Endothelial cell of umbilical vein (primary cell): ENCODE data around the gene MTCH1. TPM values are rescaled to one million over a fixed set of nuclear protein-coding genes. Genes with fewer than 3 reads are reported as not detected.

Source experiments
- BruUV-seq: library from RNA; stranded (reverse); fragments of 400-500 nt; replicated peaks from 2 replicates; lab custom pipeline; 2021; lab: Mats Ljungman, UMichigan
- CTCF ChIA-PET: fragments of 300-600, 350-600 bp; sonication (Branson Sonifier 250); formaldehyde crosslinking; loops from one replicate; lab custom pipeline; 2021; ENCODE audit warnings: antibody characterized with exemption, inconsistent platforms; lab: Charles Lee
- POLR2A ChIA-PET: fragments of 300-600, 350-600 bp; sonication (Branson Sonifier 250); formaldehyde crosslinking; loops from one replicate; lab custom pipeline; 2021; ENCODE audit warnings: antibody characterized with exemption, inconsistent platforms; lab: Charles Lee
- DNase-seq: peaks from one replicate; pipeline ENCODE4 v3.0.0-alpha.2; 2011; ENCODE audit warnings: low read depth, low spot score
- FAIRE-seq: peaks from 2 replicates; lab custom pipeline; 2011; peaks lifted over from hg19 to GRCh38; lab: Jason Lieb, UNC
- H2AFZ ChIP-seq: 2 replicates; pipeline ENCODE4 v1.6.0; 2012; ENCODE audit warnings: low read depth, low read length, control low read depth, inconsistent platforms
- H3K27ac ChIP-seq: 2 replicates; pipeline ENCODE4 v1.5.1; 2011; ENCODE audit warnings: low read depth, mild to moderate bottlenecking, control low read depth, low read length, moderate library complexity; ENCODE audit not compliant: insufficient read depth
- H3K27me3 ChIP-seq, 2 experiments: 2 replicates each; pipeline versions ENCODE4 v1.6.0 to v1.6.1; 2011; ENCODE audit warnings: low read length in 2 of 2, mixed read lengths in 1 of 2; ENCODE audit not compliant: control insufficient read depth in 2 of 2, insufficient read depth in 2 of 2
- H3K36me3 ChIP-seq, 2 experiments: 2 replicates in 1 of 2; 3 replicates in 1 of 2; pipeline ENCODE4 v1.5.1; 2011; ENCODE audit warnings: low read length in 2 of 2, mild to moderate bottlenecking in 1 of 2, moderate library complexity in 1 of 2; ENCODE audit not compliant: control insufficient read depth in 2 of 2, insufficient read depth in 2 of 2; ENCODE audit errors: extremely low read depth in 1 of 2
- H3K4me1 ChIP-seq: 3 replicates; pipeline ENCODE4 v1.5.1; 2011; ENCODE audit warnings: mild to moderate bottlenecking, low read length; ENCODE audit not compliant: control insufficient read depth, insufficient read depth; ENCODE audit errors: extremely low read depth
- H3K4me2 ChIP-seq: 2 replicates; pipeline ENCODE4 v1.6.1; 2011; ENCODE audit warnings: low read length, control low read depth, mixed read lengths; ENCODE audit not compliant: insufficient read depth
- H3K4me3 ChIP-seq, 3 experiments: fragments of 200-600 bp in 1 of 3; sonication (generic), shearing (Covaris generic) in 1 of 3; replicated peaks in 1 of 3; 2 replicates each; pipeline ENCODE4 v1.5.1; 2011 to 2016; ENCODE audit warnings: control low read depth in 3 of 3, low read length in 3 of 3, mild to moderate bottlenecking in 2 of 3, inconsistent platforms in 1 of 3, low read depth in 1 of 3, moderate library complexity in 1 of 3; ENCODE audit not compliant: insufficient read depth in 1 of 3
- H3K79me2 ChIP-seq: 2 replicates; pipeline ENCODE4 v1.6.0; 2012; ENCODE audit warnings: low read length, inconsistent platforms; ENCODE audit not compliant: control insufficient read depth, insufficient read depth
- H3K9ac ChIP-seq: replicated peaks from 2 replicates; pipeline ENCODE3; 2011; ENCODE audit warnings: low read length, control low read depth; ENCODE audit not compliant: insufficient read depth; ENCODE audit errors: extremely low read depth
- H3K9me1 ChIP-seq: replicated peaks from 3 replicates; pipeline ENCODE4 v1.6.0; 2011; ENCODE audit warnings: mild to moderate bottlenecking, low read length; ENCODE audit not compliant: control insufficient read depth, insufficient read depth; ENCODE audit errors: extremely low read depth
- H3K9me3 ChIP-seq: replicated peaks from 2 replicates; pipeline ENCODE4 v1.5.1; 2012; ENCODE audit warnings: low read length, inconsistent platforms; ENCODE audit not compliant: control insufficient read depth, insufficient read depth
- H4K20me1 ChIP-seq: replicated peaks from 2 replicates; pipeline ENCODE3; 2011; ENCODE audit warnings: mild to moderate bottlenecking, low read length; ENCODE audit not compliant: control insufficient read depth, insufficient read depth; ENCODE audit errors: extremely low read depth
- EZH2 ChIP-seq: IDR thresholded peaks from 2 replicates; pipeline ENCODE4 v1.6.1; 2012; ENCODE audit warnings: borderline replicate concordance, low read depth, mild to moderate bottlenecking, moderate library complexity, low read length, inconsistent platforms; ENCODE audit not compliant: severe bottlenecking
- FOS ChIP-seq: IDR thresholded peaks from 2 replicates; pipeline ENCODE4 v1.6.1; 2011; ENCODE audit warnings: mild to moderate bottlenecking, low read length, moderate library complexity, borderline replicate concordance; ENCODE audit not compliant: insufficient read depth
- GATA2 ChIP-seq: IDR thresholded peaks from 2 replicates; pipeline ENCODE4 v1.7.0; 2011; ENCODE audit warnings: low read depth, mild to moderate bottlenecking, moderate library complexity, mixed read lengths, low read length; ENCODE audit not compliant: insufficient read length, insufficient read depth
- JUN ChIP-seq: IDR thresholded peaks from 2 replicates; pipeline ENCODE4 v1.6.1; 2011; ENCODE audit warnings: borderline replicate concordance, low read depth; ENCODE audit not compliant: insufficient read length, insufficient read depth
- MYC ChIP-seq: IDR thresholded peaks from one replicate; pipeline ENCODE4 v1.6.1; 2011; ENCODE audit warnings: mild to moderate bottlenecking, low read depth, low read length
- POLR2A ChIP-seq: IDR thresholded peaks from 2 replicates; pipeline ENCODE4 v1.6.1; 2012; ENCODE audit warnings: low read depth, mild to moderate bottlenecking, control low read depth, low read length
- POLR2AphosphoS5 ChIP-seq: IDR thresholded peaks from 2 replicates; pipeline ENCODE4 v1.6.1; 2012; ENCODE audit warnings: low read depth, mild to moderate bottlenecking, control low read depth, low read length, moderate library complexity; ENCODE audit not compliant: insufficient read depth
- dilution Hi-C: fragments of 300-500 bp; cut with MboI; formaldehyde crosslinking; loops from one replicate; pipeline ENCODE4 v1.15.0; 2019; ENCODE audit warnings: low sequenced_read_pairs; ENCODE audit not compliant: extremely low pct_ligation_motif_present
- intact Hi-C: fragments of 100-400 bp; cut with micrococcal nuclease; formaldehyde crosslinking; loops from one replicate; pipeline ENCODE4 v1.10.0; 2022
- polyA plus RNA-seq, 4 experiments: library from polyadenylated mRNA; depleted of rRNA in 3 of 4; stranded (reverse) in 3 of 4; unstranded in 1 of 4; fragments of >200 nt; gene quantifications; 2 replicates each; pipeline versions ENCODE4 v1.2.1 to v1.2.3, GENCODE V29; 2011 to 2012; ENCODE audit warnings: missing spikeins in 1 of 4
- total RNA-seq: library from RNA; stranded (reverse); gene quantifications from 2 replicates; pipeline ENCODE4 v1.2.3, GENCODE V29; 2021
- TF ChIP-seq, protein P1 (sequence below): IDR thresholded peaks from 2 replicates; pipeline ENCODE4 v1.6.1; 2011; ENCODE audit not compliant: insufficient read depth, insufficient read length
- TF ChIP-seq, protein P2 (sequence below), 2 donors: IDR thresholded peaks; 1 replicate in 1 of 2; 2 replicates in 1 of 2; pipeline ENCODE4 v1.5.1; 2011; ENCODE audit warnings: low read length in 2 of 2, mild to moderate bottlenecking in 2 of 2, moderate library complexity in 2 of 2, control low read depth in 1 of 2, inconsistent platforms in 1 of 2, low read depth in 1 of 2; ENCODE audit not compliant: insufficient read depth in 1 of 2; ENCODE audit errors: extremely low read depth in 1 of 2

MTCH1 gene
- total and polyA plus RNA-seq, 2 donors (not counting 3 experiments of a cell fraction or from before 2014, with no cell fraction given): 218 to 228 TPM

DNA sequence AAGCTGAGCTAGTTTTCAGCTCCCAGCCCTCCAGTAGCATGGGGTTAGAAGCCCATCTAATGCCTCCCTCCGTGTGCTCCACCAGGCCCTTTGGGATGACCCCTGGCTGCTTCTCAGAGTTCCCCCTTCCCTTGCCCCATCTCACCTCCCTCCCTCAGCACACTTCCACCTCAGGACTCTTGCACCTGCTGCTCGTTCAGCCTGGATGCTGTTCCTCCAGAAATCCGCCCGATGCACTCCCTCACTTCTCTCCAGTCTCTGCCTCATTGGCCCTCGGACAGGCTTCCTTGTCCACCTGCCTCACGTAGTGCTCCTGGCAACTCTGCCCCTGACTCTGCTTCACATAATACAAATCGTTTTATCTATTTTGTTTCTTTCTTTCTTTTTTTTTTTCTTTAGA lies 46.2 kb upstream of the MTCH1 start:
- dilution Hi-C loops: no loop called here
- no peaks in the 10 kb centered on the region for H3K36me3 ChIP-seq
- no peak overlapping the region for H2AFZ ChIP-seq
- no peaks in the 10 kb centered on the region for H3K4me1 ChIP-seq
- no peak overlapping the region for H3K4me3 ChIP-seq
- intact Hi-C loops: no loop called here
- H3K27me3 ChIP-seq: peaks cover 0 to 3% of the 10 kb centered on the region in 2 experiments
- BruUV-seq: no TSS peak
- H3K9ac ChIP-seq: no peak overlapping the region
- CTCF ChIA-PET: interaction anchor here (0.8 to 6.3 kb wide), 5 partner anchors 11 to 178 kb away, joined by 3 to 62 read pairs (median 6); no protein-coding TSS in a partner anchor
- TF ChIP-seq MYC: no peak
- POLR2A ChIA-PET: no interaction called here
- H3K9me1 ChIP-seq: no peaks in the 10 kb centered on the region
- no peak overlapping the region for H3K4me2 ChIP-seq
- no peak overlapping the region for H3K27ac ChIP-seq
- no peak for DNase-seq
- H4K20me1 ChIP-seq: no peaks in the 10 kb centered on the region
- H3K79me2 ChIP-seq: no peaks in the 10 kb centered on the region
- no peaks in the 10 kb centered on the region for H3K9me3 ChIP-seq
- no peak for FAIRE-seq

DNA sequence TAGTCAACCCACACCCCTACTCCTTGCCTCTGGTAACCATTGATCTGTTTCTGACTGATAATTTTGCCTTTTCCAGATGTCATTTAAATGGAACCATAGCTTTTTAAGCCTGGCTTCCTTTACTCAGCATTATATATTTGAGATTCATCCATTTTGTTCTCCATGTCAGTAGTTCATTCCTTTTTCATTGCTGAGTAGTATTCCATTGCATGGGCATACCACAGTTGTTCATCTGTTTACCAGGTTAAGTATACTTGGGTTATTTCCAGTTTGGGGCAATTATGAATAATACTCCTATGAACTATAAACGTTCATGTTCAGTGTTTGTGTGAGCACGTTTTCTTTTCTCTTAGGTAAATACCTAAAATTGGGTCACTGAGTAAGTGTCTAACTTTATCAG lies 44.6 kb upstream of the MTCH1 start:
- Histone ChIP-seq H3K9me1 (no peaks in the 10 kb centered on the region), H3K27me3 (peaks cover 0 to 3% of the 10 kb centered on the region in 2 experiments), H3K4me3 (no peak overlapping the region), H2AFZ (no peak overlapping the region), H3K9me3 (no peaks in the 10 kb centered on the region), H3K27ac (no peak overlapping the region), H3K4me1 (no peaks in the 10 kb centered on the region), H3K79me2 (no peaks in the 10 kb centered on the region), H4K20me1 (no peaks in the 10 kb centered on the region), H3K4me2 (no peak overlapping the region), H3K36me3 (no peaks in the 10 kb centered on the region), H3K9ac (no peak overlapping the region)
- intact Hi-C loops: no loop called here
- no peak for DNase-seq
- no peak for FAIRE-seq
- ChIA-PET CTCF (interaction anchor here (1.4 to 6.3 kb wide), 6 partner anchors 11 to 180 kb away, joined by 4 to 92 read pairs (median 58); partner anchors contain the start of gene PIM1), POLR2A (interaction anchor here (1.7 kb wide), 1 partner anchor 142 kb away, joined by 5 read pairs; no protein-coding TSS in a partner anchor)
- dilution Hi-C loops: no loop called here
- BruUV-seq: no TSS peak
- no peak for TF ChIP-seq MYC
- TF ChIP-seq EZH2: no peak
- TF ChIP-seq, protein P1, sequence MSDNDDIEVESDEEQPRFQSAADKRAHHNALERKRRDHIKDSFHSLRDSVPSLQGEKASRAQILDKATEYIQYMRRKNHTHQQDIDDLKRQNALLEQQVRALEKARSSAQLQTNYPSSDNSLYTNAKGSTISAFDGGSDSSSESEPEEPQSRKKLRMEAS: no peak
- no peak for TF ChIP-seq GATA2
- TF ChIP-seq JUN: no peak
- TF ChIP-seq FOS: no peak
- TF ChIP-seq, protein P2, sequence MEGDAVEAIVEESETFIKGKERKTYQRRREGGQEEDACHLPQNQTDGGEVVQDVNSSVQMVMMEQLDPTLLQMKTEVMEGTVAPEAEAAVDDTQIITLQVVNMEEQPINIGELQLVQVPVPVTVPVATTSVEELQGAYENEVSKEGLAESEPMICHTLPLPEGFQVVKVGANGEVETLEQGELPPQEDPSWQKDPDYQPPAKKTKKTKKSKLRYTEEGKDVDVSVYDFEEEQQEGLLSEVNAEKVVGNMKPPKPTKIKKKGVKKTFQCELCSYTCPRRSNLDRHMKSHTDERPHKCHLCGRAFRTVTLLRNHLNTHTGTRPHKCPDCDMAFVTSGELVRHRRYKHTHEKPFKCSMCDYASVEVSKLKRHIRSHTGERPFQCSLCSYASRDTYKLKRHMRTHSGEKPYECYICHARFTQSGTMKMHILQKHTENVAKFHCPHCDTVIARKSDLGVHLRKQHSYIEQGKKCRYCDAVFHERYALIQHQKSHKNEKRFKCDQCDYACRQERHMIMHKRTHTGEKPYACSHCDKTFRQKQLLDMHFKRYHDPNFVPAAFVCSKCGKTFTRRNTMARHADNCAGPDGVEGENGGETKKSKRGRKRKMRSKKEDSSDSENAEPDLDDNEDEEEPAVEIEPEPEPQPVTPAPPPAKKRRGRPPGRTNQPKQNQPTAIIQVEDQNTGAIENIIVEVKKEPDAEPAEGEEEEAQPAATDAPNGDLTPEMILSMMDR (IDR thresholded peaks at IDR 0.05; ENCODE audit: extremely low read depth in 1 of 2, insufficient read depth in 1 of 2, low read depth in 1 of 2, low read length in 2 of 2): no peak
- no peak for TF ChIP-seq POLR2AphosphoS5
- TF ChIP-seq POLR2A: no peak
